Gastrocnemius medialis (tissue), 4 donors: ENCODE data around the gene ARFGEF3.

Experiments
- POLR2A ChIP-seq, 2 donors: fragments of 450-650 bp; IDR thresholded peaks; one replicate each; pipeline ENCODE4 v1.6.1; 2017; ENCODE audit warnings: antibody characterized with exemption in 2 of 2, mild to moderate bottlenecking in 2 of 2, moderate library complexity in 2 of 2
- TF ChIP-seq, protein P1 (sequence below), 5 experiments: fragments of 450-650 bp in 3 of 5; fragments of 200-600 bp in 2 of 5; sonication (generic) in 2 of 5; IDR thresholded peaks in 4 of 5; conservative IDR thresholded peaks in 1 of 5; 1 replicate in 4 of 5; 2 replicates in 1 of 5; pipeline ENCODE4 v1.5.1; 2016 to 2019; ENCODE audit warnings: antibody characterized with exemption in 5 of 5, mild to moderate bottlenecking in 3 of 5, moderate library complexity in 3 of 5

- TF ChIP-seq, protein P1, sequence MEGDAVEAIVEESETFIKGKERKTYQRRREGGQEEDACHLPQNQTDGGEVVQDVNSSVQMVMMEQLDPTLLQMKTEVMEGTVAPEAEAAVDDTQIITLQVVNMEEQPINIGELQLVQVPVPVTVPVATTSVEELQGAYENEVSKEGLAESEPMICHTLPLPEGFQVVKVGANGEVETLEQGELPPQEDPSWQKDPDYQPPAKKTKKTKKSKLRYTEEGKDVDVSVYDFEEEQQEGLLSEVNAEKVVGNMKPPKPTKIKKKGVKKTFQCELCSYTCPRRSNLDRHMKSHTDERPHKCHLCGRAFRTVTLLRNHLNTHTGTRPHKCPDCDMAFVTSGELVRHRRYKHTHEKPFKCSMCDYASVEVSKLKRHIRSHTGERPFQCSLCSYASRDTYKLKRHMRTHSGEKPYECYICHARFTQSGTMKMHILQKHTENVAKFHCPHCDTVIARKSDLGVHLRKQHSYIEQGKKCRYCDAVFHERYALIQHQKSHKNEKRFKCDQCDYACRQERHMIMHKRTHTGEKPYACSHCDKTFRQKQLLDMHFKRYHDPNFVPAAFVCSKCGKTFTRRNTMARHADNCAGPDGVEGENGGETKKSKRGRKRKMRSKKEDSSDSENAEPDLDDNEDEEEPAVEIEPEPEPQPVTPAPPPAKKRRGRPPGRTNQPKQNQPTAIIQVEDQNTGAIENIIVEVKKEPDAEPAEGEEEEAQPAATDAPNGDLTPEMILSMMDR (IDR thresholded peaks at IDR 0.05 in 4 of 5, conservative IDR thresholded peaks at IDR 0.05 in 1 of 5) = no peak
- no peak for TF ChIP-seq POLR2A (IDR thresholded peaks at IDR 0.05)
These were observed 134.6 kb downstream of the ARFGEF3 start for GRCh38 chr6:138296381-138296780.
